ENCODE measurements around the gene RARB.

RARB gene

GRCh38 chr3:25588441-25589103 is 160.5 kb downstream of the RARB start:
- TF ChIP-seq CTCF (IDR thresholded peaks at IDR 0.05; ENCODE audit: control extremely low read depth, extremely low read depth, low read depth, missing control alignments): no peak
- DNase-seq (ENCODE audit: extremely low spot score): no peak
- POLR2A ChIA-PET: no interaction called here
- CTCF ChIA-PET: interaction anchor here (1.0 to 2.1 kb wide), 4 partner anchors 8 to 908 kb away, joined by 3 to 9 read pairs (median 6); no protein-coding TSS in a partner anchor

- DNase-seq (ENCODE audit: extremely low spot score): no peak
- ChIA-PET POLR2A (no interaction called here), CTCF (interaction anchor here (1.0 to 1.5 kb wide), 3 partner anchors 15 to 909 kb away, joined by 3 read pairs; no protein-coding TSS in a partner anchor)
- no peak for TF ChIP-seq CTCF (IDR thresholded peaks at IDR 0.05; ENCODE audit: control extremely low read depth, extremely low read depth, low read depth, missing control alignments)
Observed at GRCh38 chr3:25589104-25589782, 161.2 kb downstream of the RARB start.

- POLR2A ChIA-PET: no interaction called here
- TF ChIP-seq CTCF (IDR thresholded peaks at IDR 0.05; ENCODE audit: control extremely low read depth, extremely low read depth, low read depth, missing control alignments): no peak
- no peak for DNase-seq (ENCODE audit: extremely low spot score)
- CTCF ChIA-PET: interaction anchor here (1.5 to 4.4 kb wide), 2 partner anchors 13 to 818 kb away, joined by 3 to 30 read pairs; no protein-coding TSS in a partner anchor
Observed at GRCh38 chr3:25589783-25590258, 161.8 kb downstream of the RARB start.

- DNase-seq (ENCODE audit: extremely low spot score): no peak
- ChIA-PET POLR2A (no interaction called here), CTCF (interaction anchor here (0.8 to 4.5 kb wide), 11 partner anchors 7 to 912 kb away, joined by 3 to 38 read pairs (median 8); no protein-coding TSS in a partner anchor)
- TF ChIP-seq CTCF (IDR thresholded peaks at IDR 0.05; ENCODE audit: control extremely low read depth, extremely low read depth, low read depth, missing control alignments): no peak
Observed at GRCh38 chr3:25592510-25592968, 164.5 kb downstream of the RARB start.

- DNase-seq (ENCODE audit: extremely low spot score): no peak
- CTCF ChIA-PET: interaction anchor here (0.8 to 4.5 kb wide), 15 partner anchors 8 to 912 kb away, joined by 3 to 38 read pairs (median 5); no protein-coding TSS in a partner anchor
- POLR2A ChIA-PET: no interaction called here
- no peak for TF ChIP-seq CTCF (IDR thresholded peaks at IDR 0.05; ENCODE audit: control extremely low read depth, extremely low read depth, low read depth, missing control alignments)
Observed at GRCh38 chr3:25593001-25593400, 164.9 kb downstream of the RARB start.

GRCh38 chr3:25594007-25594502 is 166.0 kb downstream of the RARB start:
- DNase-seq (ENCODE audit: extremely low spot score): no peak
- ChIA-PET POLR2A (no interaction called here), CTCF (interaction anchor here (0.5 to 4.5 kb wide), 22 partner anchors 9 to 913 kb away, joined by 3 to 38 read pairs (median 4); no protein-coding TSS in a partner anchor)
- peak; percentile 39 for TF ChIP-seq CTCF (IDR thresholded peaks at IDR 0.05; ENCODE audit: control extremely low read depth, extremely low read depth, low read depth, missing control alignments)

Data from GM10248 (cell line).